Measurements from ENCODE around the gene LRCH1. TPM values are rescaled to one million over a fixed set of nuclear protein-coding genes. Genes with fewer than 3 reads are reported as not detected.

Gene LRCH1
- total and polyA plus RNA-seq, 2 experiments from 2014 or later, result 3.9 to 9.2 TPM

DNA sequence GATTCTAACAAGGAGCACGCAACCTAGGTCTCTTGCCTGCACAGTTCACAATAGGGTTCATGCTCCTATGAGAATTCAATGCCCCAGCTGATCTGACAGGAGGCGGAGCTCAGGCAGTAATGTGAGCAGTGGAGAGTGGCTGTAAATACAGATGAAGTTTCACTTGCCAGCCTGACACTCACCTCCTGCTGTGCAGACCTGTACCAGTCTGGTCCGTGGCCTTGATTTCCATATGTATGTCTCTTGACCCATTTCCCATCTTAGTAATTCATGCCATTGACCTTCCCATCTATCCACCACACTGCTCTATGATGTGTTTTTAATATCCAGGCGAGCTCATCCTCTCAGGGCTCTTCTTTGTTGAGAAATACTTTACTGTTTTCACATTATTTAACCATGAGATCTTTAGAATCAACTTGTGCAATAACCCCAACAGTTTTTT, 95.2 kb downstream of the LRCH1 start (continued):
- TF ChIP-seq REST (IDR thresholded peaks at IDR 0.05; ENCODE audit: unreplicated experiment) (no peak), JUNB (IDR thresholded peaks at IDR 0.05; ENCODE audit: unreplicated experiment) (no peak), ETS1 (IDR thresholded peaks at IDR 0.05) (no peak), ZNF331 (CRISPR knock-in tag; IDR thresholded peaks at IDR 0.05; ENCODE audit: low read depth) (no peak)

DNA sequence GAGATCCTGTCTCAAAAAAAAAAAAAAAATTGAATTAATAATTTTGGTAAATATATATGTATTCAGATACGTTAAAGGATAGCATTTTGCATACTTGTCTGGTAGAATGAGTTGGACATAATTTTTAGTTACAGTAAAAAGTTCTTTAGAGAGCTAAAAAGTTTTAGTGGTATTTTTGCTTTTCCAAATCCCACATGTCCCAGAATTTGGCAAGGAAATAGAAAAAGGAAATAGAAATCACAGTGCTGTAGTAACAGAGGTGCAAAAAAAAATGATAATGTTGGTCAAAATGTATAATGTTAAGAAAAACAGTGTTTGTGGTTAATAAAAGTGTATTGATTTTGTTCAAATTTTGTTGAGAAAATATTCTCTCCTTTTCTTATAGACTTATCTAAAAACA, 96.8 kb downstream of the LRCH1 start:
- no peaks in the 10 kb centered on the region for H3K9me3 Mint-ChIP-seq
- Histone ChIP-seq H3K27me3 (ENCODE audit: insufficient read depth) (no peaks in the 10 kb centered on the region), H3K4me2 (no peak overlapping the region), H3F3A (replicated peaks; ENCODE audit: low read depth) (no peaks in the 10 kb centered on the region), H4K20me1 (replicated peaks; ENCODE audit: insufficient read depth) (peaks cover 7% of the 10 kb centered on the region; the same call in 1 of the 2 replicates), H3K27ac (ENCODE audit: low read depth) (no peak overlapping the region), H3K36me3 (ENCODE audit: insufficient read depth) (no peaks in the 10 kb centered on the region), H3K4me3 (no peak overlapping the region), H3K79me2 (replicated peaks; ENCODE audit: insufficient read depth) (peaks cover 22% of the 10 kb centered on the region), H3K9me2 (ENCODE audit: insufficient read depth) (no peaks in the 10 kb centered on the region), H2AFZ (no peak overlapping the region), H3K4me1 (ENCODE audit: insufficient read depth) (peaks cover 7% of the 10 kb centered on the region; the same call in 1 of the 2 replicates)
- H3K36me3 Mint-ChIP-seq (ENCODE audit: low read depth), result no peaks in the 10 kb centered on the region; the same call in 2 of the 3 replicates
- TF ChIP-seq ZNF462 (CRISPR knock-in tag; IDR thresholded peaks at IDR 0.05), result no peak
- no peak for TF ChIP-seq POLR2AphosphoS5 (IDR thresholded peaks at IDR 0.05; ENCODE audit: low read depth)
- TF ChIP-seq ZNF331 (CRISPR knock-in tag; IDR thresholded peaks at IDR 0.05; ENCODE audit: low read depth), result no peak
- TF ChIP-seq, protein P1, sequence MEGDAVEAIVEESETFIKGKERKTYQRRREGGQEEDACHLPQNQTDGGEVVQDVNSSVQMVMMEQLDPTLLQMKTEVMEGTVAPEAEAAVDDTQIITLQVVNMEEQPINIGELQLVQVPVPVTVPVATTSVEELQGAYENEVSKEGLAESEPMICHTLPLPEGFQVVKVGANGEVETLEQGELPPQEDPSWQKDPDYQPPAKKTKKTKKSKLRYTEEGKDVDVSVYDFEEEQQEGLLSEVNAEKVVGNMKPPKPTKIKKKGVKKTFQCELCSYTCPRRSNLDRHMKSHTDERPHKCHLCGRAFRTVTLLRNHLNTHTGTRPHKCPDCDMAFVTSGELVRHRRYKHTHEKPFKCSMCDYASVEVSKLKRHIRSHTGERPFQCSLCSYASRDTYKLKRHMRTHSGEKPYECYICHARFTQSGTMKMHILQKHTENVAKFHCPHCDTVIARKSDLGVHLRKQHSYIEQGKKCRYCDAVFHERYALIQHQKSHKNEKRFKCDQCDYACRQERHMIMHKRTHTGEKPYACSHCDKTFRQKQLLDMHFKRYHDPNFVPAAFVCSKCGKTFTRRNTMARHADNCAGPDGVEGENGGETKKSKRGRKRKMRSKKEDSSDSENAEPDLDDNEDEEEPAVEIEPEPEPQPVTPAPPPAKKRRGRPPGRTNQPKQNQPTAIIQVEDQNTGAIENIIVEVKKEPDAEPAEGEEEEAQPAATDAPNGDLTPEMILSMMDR (conservative IDR thresholded peaks at IDR 0.05; ENCODE audit: low read depth in 2 of 2), result no peak
- TF ChIP-seq NANOG (IDR thresholded peaks at IDR 0.05; ENCODE audit: borderline replicate concordance), result no peak
- TF ChIP-seq ETS1 (IDR thresholded peaks at IDR 0.05), result no peak
- TF ChIP-seq STAT1 (IDR thresholded peaks at IDR 0.05; ENCODE audit: unreplicated experiment), result no peak
- no peak for TF ChIP-seq CREB1 (CRISPR knock-in tag; IDR thresholded peaks at IDR 0.05; ENCODE audit: low read depth)
- TF ChIP-seq EZH2phosphoT487 (IDR thresholded peaks at IDR 0.05; ENCODE audit: unreplicated experiment), result no peak
- no peak for TF ChIP-seq ZNF114 (CRISPR knock-in tag; IDR thresholded peaks at IDR 0.05)
- no peaks in the 10 kb centered on the region for H3K27me3 Mint-ChIP-seq (ENCODE audit: insufficient read depth, low read depth, poor library complexity)
- ATAC-seq, result no peak
- peaks cover 13% of the 10 kb centered on the region for H3K4me1 Mint-ChIP-seq
- no peak overlapping the region for H3K27ac Mint-ChIP-seq
- DNase-seq (ENCODE audit: low spot score), result no peak
- no peak overlapping the region for H3K4me3 Mint-ChIP-seq
